GM19455 (cell line): ENCODE measurements around the gene CABP7.

ENCODE experiments used
- ATAC-seq: cut with Tn5 transposase; IDR thresholded peaks from one replicate; pipeline ENCODE4 v1.9.1; 2021; ENCODE audit not compliant: unreplicated experiment

CABP7 gene

GRCh38 chr22:29768052-29768693 is 48.4 kb downstream of the CABP7 start:
- ATAC-seq = no peak

GRCh38 chr22:29769723-29770321 is 50.0 kb downstream of the CABP7 start:
- no peak for ATAC-seq

DNA sequence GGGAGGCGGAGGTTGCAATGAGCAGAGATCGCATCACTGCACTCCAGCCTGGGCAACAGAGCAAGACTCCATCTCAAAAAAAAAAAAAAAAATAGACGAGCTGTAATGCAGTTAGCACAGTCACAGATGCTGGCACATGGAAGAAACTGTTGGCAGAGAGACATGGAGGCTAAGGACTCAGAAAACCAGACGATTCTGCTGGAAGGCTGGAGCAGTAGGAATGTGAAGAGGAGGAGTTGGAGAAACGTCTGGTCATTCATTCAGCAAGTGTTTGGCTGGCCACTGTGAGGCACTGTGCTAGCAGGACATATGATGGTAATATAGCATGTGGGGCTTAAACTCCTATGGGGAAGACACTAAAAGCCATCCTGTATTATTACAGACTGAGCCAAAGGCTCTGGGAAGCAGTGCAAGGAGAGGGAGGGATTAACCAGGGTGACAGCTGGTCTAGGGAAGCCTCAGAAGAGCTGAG is 52.4 kb downstream of the CABP7 start:
- no peak for ATAC-seq

GRCh38 chr22:29773233-29773632 is 53.4 kb downstream of the CABP7 start:
- no peak for ATAC-seq

GRCh38 chr22:29780220-29780619 is 60.4 kb downstream of the CABP7 start:
- no peak for ATAC-seq

DNA sequence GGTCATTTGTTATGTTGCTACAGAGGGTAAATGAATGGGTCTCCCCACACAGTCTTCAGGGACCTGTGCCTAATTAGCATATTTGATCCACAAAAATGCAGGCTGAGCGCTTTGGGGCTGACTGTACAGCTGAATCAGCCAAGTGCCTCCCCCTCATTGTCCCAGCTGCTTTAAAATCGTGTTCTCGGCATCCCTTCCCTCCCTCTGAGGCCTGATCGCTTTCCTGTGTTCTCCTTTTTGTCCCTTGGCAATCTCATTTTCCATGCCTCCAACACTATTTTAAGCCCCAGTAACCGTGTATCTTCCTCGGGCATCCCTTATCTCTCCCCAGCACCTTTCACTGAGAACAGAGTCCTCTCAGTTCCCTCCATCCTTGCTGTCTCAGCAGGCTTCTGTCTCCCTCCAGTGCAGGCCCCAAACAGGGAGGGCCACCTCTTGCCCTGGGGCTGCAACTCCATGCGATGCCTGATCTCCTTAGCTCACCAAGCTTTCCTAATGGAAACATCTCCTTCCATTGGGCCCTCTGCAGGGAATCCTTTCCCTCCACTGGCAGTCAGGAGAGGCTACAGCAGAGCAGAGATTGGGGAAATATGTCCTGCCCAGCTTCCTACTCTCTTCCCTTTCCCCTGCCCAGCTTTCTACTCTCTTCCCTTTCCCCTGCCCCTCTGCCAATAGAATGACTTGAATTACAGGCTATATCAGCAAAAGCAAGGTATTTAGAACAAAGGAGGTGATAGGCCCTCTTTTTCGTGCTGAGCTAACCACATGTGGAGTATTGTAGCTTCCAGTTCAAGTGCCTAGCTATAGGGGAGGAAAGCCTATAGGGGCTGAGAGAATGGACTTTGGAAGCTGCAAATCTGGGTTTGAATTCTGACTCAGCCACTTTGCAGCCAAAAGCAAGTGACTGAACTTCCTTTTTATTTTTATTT is 61.2 kb downstream of the CABP7 start:
- ATAC-seq = no peak
